Stimulated activated CD8-positive, alpha-beta memory T cell treated with anti-CD3 and anti-CD28 coated beads, Interleukin-15, amount 100 ng/mL, for 48 hours (primary cell): ENCODE measurements around the gene CMKLR1.

ENCODE experiments used
- DNase-seq, 2 donors: peaks; one replicate each; pipeline ENCODE4 v3.0.0-alpha.2; 2020; ENCODE audit warnings: low read depth in 2 of 2

Gene CMKLR1

DNA sequence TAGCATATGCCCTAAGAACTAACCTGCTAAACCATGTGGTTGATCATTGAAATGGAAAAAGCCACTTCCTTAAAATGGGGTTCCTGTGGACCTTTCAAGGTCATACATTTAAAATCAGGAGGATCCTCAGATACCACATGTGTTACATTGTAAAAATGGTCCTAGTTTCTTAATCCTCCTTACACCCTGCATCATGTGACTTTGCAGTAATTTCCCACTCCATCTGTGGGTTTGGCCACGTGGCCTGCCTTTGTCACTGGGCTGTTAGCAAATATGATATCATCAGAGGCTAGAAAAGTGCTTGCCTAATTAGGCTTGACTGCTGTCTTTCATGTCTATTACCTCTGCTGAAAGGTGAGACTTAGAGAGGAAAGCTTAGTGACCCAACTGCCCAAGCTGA is 70.7 kb downstream of the CMKLR1 start:
- DNase-seq: no peak

DNA sequence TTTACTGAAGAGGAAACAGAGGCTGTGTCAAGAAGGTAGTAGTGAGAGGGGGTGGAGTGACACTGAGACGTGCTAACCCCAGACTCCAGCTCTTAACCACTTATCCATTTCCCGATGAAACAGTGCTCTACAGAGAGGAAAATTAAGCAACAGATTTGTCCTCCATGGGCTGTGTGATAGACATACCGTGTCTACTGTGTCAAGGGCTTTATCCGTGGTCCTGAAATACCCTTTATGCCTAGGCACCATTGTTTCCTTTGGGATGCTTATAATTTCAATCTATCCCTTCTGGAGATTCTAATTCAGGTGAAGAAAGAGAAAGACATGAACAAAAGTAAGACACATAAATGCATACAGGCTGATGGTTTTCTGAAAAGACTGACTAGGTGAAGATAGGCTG is 71.7 kb downstream of the CMKLR1 start:
- DNase-seq: no peak

DNA sequence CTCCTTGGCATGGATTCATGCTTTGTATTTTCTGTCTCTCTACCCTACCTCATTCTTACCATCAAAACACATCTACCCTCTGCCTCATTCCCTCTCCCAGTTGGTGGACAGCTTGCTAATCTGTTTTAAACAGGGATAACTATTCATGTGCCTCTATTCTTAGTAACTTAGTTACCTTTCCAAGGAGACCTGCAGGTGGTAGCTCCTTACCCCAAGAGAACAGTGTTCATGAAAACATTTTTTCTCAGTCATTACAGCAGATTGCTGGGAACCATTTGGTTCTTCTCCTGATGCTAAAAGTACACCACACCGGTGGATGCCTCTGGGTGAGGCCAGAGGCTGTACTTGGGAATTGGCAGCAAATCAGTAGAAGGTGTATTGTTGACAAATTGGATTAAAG is 73.0 kb downstream of the CMKLR1 start:
- no peak for DNase-seq

DNA sequence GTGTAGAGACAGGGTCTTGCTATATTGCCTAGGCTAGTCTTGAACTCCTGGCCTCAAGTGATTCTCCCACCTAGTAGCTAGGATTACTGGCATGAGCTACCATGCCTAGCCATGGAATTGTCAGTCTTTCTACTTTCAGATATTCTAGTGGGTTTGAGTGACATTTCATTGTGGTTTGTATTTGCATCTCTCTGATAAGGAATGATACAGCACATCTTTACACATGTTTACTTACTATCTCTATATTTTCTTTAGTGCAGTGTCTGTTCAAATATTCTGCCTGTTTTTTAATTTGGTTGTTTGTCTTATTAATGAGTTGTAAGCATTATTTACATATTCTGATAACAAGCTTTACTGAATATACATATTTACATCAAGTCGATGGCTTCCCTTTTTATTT is 73.6 kb downstream of the CMKLR1 start:
- DNase-seq: no peak

DNA sequence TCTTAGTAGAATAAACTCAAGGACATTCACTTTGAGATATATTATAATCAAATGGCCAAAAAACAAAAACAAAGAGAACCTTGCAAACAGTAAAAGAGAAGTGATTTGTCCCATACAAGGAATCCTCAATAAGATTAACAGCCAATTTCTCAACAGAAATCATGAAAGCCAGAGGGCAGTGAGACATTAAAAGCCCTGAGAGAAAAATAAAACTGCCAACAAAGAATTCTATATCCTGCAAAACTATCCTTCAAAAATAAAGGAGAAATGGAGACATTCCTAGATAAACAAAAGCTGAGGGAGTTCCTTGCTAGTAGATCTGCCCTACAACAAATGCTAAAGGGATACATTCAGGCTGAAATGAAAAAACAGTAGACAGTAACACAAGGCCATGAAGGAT is 78.1 kb downstream of the CMKLR1 start:
- no peak for DNase-seq

DNA sequence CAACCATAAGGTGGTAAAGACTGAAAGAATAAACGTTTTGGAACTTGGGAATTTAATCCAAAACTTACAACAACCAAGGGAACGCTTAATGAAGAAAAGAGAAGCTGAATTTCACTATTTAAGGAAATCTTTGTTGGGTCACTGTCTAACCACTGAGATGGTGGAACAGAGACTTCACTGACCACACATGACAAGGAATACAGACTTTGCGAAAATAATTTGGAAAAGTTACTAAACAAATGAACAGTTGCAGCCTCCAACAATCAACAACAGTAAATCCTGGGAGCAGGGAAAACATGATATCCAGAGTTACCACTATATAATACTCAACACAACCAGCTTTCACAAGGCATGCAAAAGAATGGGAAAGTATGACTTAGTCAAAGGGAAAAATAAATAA is 79.1 kb downstream of the CMKLR1 start:
- DNase-seq: no peak

DNA sequence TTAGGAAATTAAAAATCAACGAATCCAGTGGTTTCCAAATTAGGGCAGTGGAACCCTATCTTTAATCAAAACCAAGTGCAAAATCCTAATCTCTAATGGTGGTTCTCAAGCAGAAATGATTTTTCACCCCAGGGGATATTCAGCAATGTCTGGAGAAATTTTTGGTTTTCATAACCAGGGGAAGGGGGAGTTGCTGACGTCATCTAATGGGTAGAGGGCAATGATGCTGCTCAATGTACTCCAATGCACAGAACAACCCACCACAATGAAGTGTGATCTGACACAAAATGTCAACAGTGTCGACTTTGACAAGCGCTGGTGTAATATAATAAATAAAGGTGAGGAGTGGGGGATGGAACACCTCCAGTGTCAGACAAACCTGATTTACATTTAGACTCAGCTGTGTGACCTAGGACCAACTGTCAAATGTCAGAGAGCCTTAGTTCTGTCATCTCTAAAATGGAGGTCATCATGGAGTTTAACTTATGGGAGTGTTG is 81.5 kb downstream of the CMKLR1 start:
- no peak for DNase-seq

DNA sequence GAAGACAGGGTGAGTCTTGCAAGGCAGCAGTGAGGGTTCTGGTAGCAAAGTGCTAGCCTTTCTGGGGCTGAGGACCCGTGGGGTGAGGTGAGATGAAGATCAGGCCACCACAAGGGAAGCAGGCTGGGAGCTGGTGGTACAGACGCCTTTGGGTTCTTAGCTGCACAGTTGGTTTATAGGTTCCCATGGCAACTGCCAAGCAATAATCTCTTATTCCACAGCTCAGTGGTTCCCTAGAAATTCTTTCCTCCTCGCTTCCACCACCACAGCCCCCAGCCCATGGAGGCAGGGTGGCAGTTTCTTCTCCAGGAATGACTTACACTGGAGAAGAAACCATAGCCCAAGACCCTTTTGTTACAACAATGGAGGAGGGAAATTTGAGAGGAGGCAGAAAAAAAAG is 82.1 kb downstream of the CMKLR1 start:
- no peak for DNase-seq

DNA sequence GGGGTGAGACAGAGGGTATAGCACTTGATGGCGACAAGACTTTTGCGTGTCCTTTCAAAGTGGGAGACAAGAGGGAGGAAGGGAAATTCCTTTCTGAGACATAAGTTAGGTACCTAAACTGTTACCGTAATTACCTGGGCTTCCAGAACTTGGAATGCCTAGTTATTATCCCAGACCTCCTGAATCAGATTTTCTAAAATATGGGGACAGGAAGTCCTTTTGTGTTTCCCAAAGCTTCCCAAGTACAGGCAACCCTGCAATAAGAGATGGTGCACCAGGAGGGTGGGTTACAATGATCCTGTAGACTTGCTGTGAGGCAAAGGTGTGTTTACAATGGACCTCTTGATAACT is 83.9 kb downstream of the CMKLR1 start:
- DNase-seq: no peak

DNA sequence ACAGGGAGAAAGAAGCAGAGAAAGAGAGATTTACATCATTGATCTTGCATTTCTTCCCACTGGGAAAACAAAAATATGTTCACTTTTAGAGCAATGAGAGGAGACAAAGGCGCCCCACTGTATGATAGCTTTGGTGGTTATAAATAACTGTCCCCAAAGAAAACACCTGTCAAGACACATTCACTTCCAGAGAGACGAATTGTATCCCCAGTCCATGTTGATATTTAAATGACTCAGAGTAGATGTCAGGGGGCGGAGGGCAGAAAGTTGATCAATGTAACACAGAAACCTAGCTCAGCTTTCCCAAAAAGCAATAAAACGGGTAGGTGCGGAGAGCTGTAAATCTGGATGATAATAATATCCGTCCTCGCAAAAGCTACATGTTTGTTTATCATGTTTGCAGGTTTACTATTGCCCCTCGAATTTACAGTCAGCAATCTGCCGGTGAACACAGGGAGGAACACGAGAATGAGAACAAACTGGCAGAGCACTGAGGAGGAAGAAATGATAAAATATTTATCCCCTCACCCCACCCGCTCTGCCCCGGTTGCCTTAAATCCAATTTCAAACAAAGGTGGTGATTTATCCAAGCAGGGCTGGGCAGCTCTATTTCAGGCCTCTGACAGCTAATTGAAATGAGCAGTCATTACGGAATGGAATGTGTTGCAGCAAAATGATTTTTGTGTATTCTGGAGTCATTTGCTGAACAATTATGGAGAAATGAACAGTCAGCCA is 84.4 kb downstream of the CMKLR1 start:
- DNase-seq: no peak

DNA sequence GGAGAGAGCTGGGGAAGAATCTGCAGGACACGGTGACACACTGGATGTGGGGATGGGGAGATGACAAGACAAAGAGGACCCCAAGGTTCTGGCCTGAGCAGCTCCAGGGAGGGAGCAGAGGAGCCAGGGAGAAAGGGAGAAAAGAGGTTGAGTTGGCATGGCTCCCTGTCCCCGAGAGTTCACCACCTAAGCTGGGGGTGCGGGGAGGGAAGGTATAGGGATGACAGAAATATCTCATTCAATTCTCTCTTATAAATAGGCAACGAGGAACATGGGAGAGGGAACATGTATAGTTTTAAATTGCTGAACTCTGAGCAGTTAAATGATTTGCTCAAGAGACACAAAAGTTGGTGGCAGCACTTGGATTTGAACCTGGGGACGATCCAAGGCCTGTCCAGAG is 85.1 kb downstream of the CMKLR1 start:
- no peak for DNase-seq

DNA sequence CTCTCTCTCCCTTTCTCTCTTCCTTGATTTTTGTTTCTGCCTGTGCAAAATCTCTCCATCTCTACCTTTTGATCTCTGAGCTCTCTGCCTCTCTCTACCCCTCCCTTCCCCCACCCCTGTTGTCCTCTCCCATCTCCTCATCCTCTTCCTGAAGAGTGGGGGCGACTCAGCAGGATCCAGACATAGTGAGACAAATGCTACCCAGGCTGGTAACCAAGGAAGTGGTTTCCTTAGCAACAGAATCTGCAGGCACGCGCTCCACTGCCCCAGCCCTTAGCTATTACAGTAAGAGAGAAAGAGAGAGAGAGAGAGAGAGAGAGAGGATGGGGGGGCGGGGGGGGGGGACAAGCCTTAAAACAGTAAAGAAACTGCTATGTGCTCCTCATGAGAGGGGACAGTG is 85.6 kb downstream of the CMKLR1 start:
- no peak for DNase-seq

DNA sequence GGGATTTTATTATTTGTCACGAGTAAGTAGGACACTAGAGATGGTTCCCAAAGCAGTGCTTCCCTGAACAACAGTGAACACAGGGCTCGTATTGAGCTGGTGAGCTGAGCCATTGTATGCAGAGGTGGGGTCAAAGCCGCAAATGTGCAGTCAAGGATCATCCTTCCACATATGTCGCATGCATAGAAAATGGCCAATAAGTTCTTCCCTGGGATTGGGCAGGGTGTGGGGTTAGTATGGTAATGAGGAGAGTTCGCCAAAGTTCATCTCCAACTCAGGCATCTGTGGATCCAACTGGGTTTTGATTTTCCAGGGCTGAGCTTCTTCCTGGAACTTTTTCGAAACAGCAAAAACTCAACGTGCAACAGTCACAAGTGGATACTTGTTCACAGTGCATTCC is 86.6 kb downstream of the CMKLR1 start:
- DNase-seq: no peak

DNA sequence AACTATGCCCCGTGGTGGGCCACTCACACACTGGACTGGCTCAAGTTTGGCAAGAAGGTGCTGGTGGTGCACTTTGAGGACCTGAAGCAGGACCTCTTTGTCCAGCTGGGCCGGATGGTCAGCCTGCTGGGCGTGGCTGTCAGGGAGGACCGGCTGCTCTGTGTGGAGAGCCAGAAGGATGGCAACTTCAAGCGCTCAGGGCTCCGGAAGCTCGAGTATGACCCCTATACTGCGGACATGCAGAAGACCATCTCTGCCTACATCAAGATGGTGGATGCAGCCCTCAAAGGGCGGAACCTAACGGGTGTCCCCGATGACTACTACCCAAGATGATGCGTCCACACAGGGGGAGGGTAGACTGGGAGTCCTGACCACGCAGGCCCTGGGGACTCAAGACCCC is 91.1 kb downstream of the CMKLR1 start:
- no peak for DNase-seq

DNA sequence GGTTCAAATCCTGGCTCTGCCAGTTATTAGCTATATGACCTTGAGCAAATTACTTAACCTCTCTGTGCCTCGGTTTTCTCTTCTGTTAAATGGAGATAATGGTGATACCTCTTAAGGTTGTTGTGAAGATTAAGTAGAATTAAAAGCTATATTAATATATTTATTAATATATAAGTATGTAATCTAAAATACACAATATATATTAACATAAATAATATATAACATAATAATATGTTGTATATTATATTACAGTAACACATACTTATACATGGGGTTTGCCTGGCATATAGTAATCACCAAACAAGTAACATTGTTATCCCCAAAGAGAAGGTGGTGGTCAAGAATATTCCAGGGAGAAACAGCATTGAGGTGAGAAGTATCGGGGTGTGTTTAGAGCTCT is 92.0 kb downstream of the CMKLR1 start:
- no peak for DNase-seq

DNA sequence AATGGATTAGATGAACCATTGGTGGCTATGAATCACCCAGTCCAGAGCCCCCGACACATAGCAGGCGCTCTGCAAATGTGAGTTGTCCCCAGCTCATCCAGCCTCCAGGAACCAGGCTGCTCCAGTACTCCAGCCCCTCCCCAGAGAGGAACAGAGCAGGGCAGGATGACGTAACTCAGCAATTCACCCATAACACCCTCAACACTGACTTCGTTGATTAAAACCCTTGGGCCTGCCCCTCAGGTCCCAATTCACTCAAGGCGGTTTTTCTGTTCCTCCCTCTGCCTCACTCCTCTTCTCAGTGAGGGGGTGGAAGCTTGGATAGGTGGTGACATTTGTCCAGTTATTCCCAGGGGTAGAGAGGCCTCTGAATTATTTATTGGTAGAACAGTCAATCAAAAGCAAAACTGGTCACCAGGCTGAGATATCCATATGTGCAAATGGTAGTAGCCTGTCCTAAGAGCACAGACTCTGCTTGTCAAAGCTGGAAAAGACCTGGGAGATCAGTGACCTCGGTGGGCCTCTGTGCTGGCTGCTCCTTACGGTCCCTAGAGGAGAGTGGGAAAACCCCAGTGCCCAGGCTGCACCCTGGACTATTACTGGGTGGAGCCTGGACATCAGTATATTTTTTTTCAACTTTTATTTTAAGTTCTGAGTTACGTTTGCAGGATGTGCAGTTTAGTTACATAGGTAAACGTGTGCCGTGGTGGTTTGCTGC is 97.0 kb downstream of the CMKLR1 start:
- no peak for DNase-seq

DNA sequence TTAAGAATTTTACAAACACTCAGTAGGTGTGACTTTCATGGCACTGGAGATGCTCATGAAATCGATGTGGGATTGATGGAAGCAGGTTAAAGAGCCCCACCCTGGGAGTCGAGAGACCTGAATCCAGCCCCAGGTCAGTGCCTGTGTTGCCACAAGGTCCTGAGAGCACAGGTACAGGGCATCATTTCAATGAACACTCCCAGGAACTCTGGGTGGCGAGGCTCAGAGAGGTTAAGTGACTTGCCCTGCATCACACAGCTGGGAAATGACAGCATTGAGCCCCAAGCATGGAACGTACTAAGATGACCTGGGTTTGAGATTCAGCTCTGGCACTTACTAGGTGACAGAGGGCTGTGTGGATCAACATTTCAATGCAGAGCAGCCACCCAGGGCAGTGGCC is 98.2 kb downstream of the CMKLR1 start:
- no peak for DNase-seq

DNA sequence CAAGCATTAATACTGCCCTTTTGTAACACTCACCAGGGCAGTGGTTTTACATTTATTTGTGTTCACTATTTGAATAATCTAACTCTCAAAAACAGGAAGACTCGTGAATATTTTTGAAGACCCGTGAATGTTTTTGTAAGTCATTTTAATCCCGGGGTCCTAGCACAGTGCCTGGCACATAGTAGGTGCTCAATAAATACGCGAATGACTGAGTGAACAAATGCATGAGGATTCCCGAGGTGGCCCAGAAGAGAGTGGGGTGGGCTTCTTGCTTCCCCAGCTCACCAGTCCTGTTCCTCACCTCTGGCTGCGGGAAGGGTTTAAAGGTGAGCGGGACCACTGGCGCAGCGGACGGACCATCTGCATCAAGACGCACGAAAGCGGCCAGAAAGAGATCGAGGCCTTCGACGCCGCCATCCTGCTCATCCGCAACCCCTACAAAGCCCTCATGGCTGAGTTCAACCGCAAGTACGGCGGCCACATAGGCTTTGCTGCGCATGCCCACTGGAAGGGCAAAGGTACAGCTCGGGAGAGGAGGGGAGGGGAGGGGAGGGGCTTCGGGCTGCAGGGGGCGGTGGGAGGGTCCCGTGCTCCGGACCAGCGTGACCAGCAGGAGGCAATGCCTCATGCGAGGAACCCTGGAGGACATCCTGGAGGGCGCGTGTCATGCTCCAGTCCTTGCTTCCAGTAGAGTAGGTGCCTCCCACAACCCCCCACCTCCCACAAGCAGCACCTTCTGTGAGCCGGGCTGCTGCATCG is 98.9 kb downstream of the CMKLR1 start:
- no peak for DNase-seq

DNA sequence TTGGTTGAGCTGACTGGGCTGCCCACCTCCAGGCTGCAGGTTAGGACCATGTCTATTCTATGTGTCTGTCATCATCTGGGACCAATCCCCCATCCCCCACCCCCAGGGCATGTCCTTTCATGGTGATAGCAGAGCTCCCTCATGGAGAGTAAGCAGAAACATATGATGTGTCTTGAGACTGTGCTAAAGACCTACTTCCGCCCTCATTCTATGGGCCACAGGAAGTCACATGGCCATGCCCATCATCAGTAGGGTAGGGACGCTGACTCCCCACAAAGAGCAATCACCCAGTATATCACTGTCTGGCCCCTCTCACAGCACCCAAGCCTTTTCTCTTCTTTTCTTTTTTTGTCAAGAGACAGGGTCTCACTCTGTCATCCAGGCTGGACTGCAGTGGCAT is 99.7 kb downstream of the CMKLR1 start:
- DNase-seq: no peak

DNA sequence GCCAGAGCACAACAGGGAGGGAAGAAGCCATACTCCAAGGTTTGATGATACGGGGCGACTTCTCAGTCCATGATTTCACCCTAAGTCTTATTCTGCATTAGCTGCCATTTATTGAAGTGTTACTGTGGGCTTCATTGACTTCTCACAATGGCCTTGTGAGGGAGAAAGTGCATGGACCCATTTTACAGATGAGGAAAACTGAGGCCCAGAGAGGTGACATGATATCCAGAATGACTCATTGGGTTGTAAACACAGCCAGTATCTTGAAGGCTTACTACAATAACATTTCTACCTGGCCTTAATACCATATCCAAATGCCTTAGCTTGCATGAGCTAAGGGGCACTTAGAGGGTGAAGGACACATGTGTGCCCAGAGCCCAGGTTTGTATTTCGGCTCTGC is 100.6 kb downstream of the CMKLR1 start:
- DNase-seq: no peak
